Measurements from ENCODE around the gene KRT31. TPM values are rescaled to one million over a fixed set of nuclear protein-coding genes. Genes with fewer than 3 reads are reported as not detected.
"Not testable (repeated sequence)": the region's sequence is repeated elsewhere in the genome, so short reads cannot be mapped to it uniquely, and the experiment has no call there.

The KRT31 gene
- total RNA-seq, 1 donor from 2014 or later = 52.1 TPM

GRCh38 chr17:41387670-41388069 is 9.7 kb downstream of the KRT31 start:
- no peak for DNase-seq

GRCh38 chr17:41386227-41386626 is 11.2 kb downstream of the KRT31 start:
- no peak for DNase-seq

GRCh38 chr17:41383690-41384089 is 13.7 kb downstream of the KRT31 start:
- DNase-seq = no peak

GRCh38 chr17:41382394-41382793 is 15.0 kb downstream of the KRT31 start:
- no peak for DNase-seq

GRCh38 chr17:41381943-41382342 is 15.5 kb downstream of the KRT31 start, which contains the start of gene KRT34:
Gene KRT34, minus strand, starts transcription at chr17:41382306. Its CDS starts 60 bp downstream, at chr17:41382246.
- not testable (repeated sequence) for DNase-seq

GRCh38 chr17:41380091-41380490 is 17.3 kb downstream of the KRT31 start:
- DNase-seq = not testable (repeated sequence)

GRCh38 chr17:41377546-41377945 is 19.9 kb downstream of the KRT31 start:
- no peak for DNase-seq

GRCh38 chr17:41369713-41370112 is 27.7 kb downstream of the KRT31 start, which contains the start of gene KRT33B:
Gene KRT33B, minus strand, starts transcription at chr17:41369813. Its CDS starts 63 bp downstream, at chr17:41369750.
- DNase-seq = no peak

- DNase-seq = no peak
Measured at GRCh38 chr17:41369023-41369422, 28.4 kb downstream of the KRT31 start.

- DNase-seq = no peak
Measured at GRCh38 chr17:41367426-41368075, 29.9 kb downstream of the KRT31 start.

GRCh38 chr17:41366070-41366469 is 31.3 kb downstream of the KRT31 start:
- no peak for DNase-seq

GRCh38 chr17:41363881-41364280 is 33.5 kb downstream of the KRT31 start:
- no peak for DNase-seq

- no peak for DNase-seq
Measured at GRCh38 chr17:41360296-41360995, 37.0 kb downstream of the KRT31 start.

- no peak for DNase-seq
Measured at GRCh38 chr17:41354536-41354935, 42.9 kb downstream of the KRT31 start.

GRCh38 chr17:41352597-41353366 is 44.6 kb downstream of the KRT31 start:
- DNase-seq = no peak

GRCh38 chr17:41351177-41351576 is 46.2 kb downstream of the KRT31 start:
- DNase-seq = no peak

- not testable (repeated sequence) for DNase-seq
Measured at GRCh38 chr17:41350381-41350878, 47.0 kb downstream of the KRT31 start, which contains the start of gene KRT33A. Gene KRT33A, minus strand, starts transcription at chr17:41350828. Its CDS starts 61 bp downstream, at chr17:41350767.

GRCh38 chr17:41347869-41348760 is 49.3 kb downstream of the KRT31 start:
- DNase-seq = no peak

GRCh38 chr17:41346421-41346820 is 51.0 kb downstream of the KRT31 start:
- not testable (repeated sequence) for DNase-seq

- no peak for DNase-seq
Measured at GRCh38 chr17:41345992-41346391, 51.4 kb downstream of the KRT31 start.
